NCI-H2029 treated with DMSO at 0.1 percent for 48 hours (cell line): Measurements from ENCODE around the gene CABP4.

Source experiments
- DNase-seq: peaks from one replicate; lab custom pipeline; 2025; lab: John Stamatoyannopoulos, UW

The CABP4 gene

GRCh38 chr11:67455054-67455453 lies at the start of gene CABP4:
Gene CABP4 (plus strand): TSS chr11:67455354. CDS start chr11:67455424, 70 bp downstream.
- no peak for DNase-seq

DNA sequence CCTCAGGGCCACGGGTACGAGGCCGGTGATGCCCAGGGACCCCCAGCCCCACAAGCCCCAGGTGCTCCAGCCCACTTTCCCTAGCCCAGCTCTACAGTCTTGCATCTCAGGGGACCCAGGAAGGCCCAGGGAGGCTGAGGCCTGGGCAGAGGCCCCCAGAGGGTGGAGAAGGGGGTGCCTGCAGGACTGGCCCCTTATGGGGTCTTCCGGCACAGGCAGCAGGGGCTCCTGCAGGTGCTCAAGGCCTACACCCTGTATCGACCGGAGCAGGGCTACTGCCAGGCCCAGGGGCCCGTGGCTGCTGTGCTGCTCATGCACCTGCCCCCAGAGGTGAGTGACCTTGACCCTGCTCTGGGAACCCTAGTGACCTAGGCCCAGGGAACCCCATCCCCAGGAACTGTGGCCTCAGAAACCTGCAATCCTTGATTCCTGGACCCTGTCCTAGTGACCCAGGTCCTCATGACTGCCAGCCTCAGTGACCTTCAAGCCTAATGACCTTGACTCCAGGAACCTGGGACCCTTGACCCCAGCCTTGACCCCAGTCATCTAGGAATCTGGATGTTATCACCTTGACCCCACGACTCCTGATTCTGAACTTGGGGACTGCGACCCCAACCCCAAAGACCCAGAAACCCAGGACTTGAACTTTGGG lies 49.3 kb upstream of the CABP4 start:
- no peak for DNase-seq

- DNase-seq = no peak
These were observed 48.7 kb upstream of the CABP4 start for GRCh38 chr11:67406420-67406968.

- no peak for DNase-seq
These were observed 48.0 kb upstream of the CABP4 start for GRCh38 chr11:67406969-67407687.

DNA sequence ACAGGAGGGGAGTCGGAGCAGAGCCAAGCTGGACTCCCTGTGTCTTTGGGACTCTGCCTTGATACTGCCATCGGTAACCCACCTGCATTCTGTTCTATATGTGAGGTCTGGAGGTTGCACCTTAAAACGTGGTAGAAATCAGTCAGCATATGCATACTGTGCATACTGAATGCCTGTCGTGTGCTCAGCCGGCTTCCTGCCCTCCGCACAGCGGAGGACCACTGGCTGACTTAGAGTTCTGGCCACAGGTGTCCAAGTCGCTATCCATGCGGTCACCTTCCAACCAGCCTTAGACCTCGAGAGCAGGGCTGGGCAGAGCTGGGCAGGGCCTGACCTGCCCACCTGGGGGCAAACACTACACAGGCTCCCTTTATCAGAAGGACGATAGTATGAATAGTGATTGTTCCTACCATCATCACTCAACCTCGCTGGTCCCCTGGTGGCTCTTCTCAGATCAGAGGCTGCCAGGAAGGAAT lies 47.4 kb upstream of the CABP4 start:
- DNase-seq = no peak

DNA sequence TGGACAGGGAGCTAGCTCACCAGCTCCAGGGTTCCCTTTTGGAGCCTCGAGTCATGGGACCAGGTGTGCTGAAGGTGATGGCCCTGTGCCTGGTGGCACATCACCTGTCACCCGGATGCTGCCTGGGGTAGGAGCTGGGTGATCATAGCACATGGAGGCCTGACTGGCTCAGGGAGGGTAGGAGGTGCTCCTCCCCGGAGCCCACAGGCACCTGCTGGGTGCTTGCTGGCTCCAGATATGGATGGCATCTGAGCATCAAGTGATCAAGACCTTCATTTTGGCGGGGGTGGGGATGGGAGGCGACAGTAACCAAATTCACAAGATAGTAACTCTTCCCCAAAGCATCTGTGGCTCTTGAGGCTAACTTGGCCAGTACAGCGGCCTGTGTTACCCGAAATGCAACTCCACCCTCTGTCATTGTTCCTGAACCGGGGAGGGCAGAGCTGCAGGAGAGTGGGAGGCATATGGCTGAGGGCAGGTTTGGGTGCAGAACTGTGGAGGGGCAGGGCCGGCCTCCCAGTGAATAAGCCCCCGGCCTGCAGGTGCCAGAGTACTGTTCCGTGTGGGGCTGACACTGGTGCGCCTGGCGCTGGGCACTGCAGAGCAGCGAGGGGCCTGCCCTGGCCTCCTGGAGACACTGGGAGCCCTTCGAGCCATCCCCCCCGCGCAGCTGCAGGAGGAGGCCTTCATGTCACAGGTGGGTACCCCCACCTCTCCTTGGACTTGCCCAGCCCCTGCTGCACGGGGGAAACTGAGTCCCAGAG lies 46.5 kb upstream of the CABP4 start:
- DNase-seq = no peak

DNA sequence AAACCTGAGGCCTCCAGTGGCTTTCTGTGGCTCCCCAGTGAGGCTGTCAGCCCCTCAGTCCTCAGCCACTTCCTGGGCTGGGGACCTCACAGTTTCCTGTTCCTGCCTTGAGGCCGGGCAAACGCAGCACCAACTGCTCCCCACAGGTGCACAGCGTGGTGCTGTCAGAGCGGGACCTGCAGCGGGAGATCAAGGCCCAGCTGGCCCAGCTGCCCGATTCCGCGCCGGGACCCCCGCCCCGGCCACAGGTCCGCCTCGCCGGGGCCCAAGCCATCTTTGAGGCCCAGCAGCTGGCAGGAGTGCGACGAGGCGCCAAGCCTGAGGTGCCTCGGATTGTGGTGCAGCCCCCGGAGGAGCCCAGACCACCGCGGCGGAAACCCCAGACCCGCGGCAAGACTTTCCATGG lies 45.9 kb upstream of the CABP4 start:
- no peak for DNase-seq

DNA sequence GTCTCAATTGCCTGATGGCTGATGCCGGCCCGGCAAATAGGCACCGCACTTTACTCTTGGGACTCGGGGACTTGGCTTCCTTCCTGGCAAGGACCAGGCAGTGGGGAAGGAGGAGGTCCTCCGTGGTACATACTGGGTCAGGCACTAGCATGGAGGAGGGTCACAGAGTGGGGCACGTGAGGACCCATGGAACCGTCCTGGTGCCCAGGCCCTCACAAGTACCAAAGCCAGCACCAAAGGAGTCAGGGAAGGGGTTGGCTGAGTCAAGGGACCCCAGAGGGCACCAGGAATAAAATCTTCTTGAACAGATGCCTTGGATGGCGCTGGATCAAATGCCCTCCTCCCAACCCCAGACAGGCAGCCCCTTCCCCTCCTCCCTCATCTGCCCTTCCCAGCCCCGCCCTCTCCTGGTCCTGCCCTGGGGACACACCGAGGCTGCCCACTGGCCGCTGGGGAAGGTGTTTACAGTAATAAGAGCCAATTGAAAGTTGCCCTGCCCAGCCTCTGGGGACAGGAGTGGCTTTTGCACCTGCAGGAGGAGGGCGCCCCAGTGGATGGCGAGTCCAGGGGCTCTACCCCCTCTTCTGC lies 45.3 kb upstream of the CABP4 start:
- no peak for DNase-seq

DNA sequence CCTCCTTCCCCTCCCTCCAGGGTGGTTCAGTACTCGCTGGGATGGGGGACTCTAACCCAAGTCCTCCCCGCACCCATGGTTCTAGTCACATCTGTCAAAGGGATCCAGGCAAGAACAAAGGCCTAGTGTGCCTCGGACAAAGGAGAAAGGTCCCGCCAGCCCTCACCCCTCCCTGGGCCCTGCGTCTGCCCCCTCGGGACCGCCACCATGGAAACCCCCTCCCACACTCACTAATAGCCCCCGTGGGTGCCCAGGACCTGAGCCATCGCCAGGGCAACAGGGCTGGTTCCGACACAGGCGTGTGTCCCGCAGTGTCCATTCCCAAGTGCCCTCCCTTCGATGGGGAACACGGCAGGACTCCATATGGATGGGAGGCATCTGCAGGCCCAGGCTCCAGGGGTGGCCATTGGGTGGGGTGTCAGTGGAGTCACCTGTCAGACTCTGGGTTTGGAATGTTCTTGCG lies 44.8 kb upstream of the CABP4 start:
- no peak for DNase-seq

GRCh38 chr11:67410984-67411784 lies 44.0 kb upstream of the CABP4 start:
- no peak for DNase-seq

DNA sequence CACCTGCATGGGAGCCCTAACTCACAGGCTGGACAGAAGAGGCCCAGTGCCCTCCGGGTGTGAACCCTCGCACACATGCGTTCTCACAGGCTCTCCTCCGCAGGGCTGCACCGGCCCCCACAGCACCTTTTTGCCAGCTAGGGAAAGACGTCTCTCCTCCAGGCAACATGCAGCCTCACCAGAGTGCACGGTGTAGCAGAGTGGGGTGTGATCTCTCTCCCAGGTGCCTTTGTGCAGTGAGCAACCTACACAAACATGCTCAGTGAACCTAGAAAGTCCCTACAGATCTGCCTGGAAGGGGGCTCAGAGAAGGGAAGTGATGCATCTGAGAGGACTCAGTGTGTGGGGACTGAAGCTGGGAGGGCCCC lies 43.4 kb upstream of the CABP4 start:
- no peak for DNase-seq

DNA sequence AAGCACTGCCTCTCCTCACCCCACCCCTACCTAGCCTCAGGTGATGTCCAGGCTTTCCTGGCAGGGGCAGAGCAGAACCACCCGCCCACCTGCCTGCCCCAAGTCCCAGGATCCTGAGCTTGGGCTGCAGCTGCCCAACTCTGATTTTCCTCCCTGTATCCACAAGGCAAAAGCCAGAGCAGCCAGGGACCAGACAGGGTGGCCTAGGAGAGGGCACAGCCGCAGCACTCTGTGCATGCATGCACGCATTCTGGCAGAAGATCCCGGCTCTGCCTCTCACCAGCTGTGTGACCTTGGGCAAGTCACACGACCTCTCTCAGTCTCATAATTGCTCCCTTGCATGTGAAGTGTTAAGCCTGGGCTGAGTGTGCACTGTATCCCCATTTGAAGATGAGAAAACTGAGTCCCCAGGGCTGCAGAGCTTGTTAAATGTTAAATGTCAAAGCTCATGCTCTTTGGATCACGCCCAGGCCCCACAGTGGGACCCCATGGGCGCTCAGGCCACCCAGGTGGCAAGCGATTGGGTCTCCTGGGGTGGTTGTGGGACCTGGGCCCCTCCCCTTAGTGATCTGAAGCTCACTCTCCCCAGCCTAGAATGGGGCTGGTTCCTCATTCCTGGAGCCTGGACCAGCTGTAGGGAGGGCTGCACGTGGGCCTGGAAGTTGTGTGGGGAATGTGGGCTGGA lies 42.5 kb upstream of the CABP4 start:
- no peak for DNase-seq

GRCh38 chr11:67413266-67413849 lies 41.8 kb upstream of the CABP4 start:
- no peak for DNase-seq

DNA sequence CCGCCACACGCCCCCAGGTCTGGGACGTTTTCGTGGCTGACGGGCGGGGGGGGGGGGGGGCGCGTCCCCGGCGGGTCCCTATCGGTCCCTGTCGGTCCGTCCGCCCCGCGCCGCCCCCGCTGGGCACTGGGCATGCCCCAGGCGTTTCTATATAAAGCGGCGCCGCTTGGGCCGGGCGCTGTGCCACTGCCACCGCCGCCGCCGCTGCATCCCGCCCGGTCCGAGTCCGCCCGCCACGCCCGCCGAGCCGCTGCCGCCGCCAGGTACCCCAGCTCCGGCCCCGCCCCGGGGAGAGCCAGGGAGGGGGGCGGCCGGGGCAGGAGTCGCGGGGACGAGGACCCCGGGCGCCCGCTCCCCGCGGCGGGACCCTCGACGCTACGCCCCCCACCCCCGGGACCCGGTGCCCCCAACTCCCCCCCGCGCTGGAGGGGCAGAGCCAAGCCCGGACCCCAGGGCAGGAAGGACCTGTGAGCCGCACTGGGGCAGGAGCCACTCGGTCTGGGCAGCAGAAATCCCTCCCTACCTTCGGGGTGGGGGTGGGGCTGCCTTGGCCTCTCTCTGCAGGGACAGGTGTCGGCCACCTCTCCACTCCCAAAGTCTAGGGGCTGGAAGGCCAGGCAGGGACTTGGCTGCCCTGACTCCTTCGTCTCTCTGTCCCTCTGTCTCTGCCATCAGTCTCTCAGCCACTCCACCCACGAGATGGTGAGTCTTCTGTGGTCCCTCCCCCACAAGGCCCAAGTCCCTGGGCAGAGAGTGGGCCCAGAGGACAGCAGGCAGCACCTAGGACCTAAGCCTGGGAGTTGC lies 39.5 kb upstream of the CABP4 start, which contains the start of gene CARNS1:
Gene CARNS1 (plus strand): TSS at position 178 of the 804 bp plus-strand sequence. CDS start 522 bp downstream, at position 700.
- no peak for DNase-seq

DNA sequence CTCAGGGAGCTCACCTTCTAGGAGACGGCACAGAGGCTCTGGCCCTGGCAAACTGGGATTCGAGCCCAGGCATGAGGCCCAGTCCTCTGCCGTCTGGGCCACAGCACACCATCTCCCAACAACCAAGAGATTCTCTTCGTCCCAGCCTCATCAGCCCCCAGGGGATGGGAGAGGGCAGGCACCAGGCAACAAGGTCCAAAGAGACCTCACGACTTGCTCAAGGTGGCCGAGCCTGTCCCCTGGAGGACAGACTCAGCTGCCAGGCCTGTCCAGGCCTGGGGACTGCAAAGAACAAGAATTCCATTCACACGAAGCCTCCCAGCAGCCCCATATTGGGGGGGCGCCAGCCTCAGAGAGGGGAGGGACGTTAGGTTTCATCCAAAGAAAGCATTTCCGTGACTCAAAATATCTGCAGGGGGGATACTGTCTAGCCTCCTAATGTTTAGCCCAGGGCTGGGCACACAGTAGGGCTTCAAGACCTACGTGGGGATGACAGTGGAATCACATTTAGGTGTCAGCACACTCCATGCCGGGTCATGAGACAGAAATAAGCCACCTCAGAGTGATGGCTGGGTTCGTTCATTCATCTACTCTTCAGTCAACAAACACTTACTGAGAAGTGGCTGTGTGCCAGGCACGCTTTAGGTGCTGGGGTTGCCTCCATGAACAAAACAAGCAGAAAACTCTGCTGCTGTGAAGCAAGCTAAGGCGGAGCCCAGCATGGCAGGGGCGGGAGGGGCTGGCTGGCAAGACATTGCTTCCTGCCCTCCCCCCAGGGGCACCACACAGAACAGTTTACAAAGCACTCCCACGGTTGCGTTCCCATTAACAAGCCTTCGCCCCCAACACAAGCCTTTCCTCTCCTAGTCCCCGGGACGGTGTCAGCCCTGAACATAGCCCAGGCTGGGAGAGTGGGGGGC lies 38.5 kb upstream of the CABP4 start:
- DNase-seq = peak; percentile 57

- DNase-seq = no peak
These were observed 37.7 kb upstream of the CABP4 start for GRCh38 chr11:67417425-67417824.

GRCh38 chr11:67418476-67419281 lies 36.5 kb upstream of the CABP4 start:
- no peak for DNase-seq
